Esophagus muscularis mucosa (tissue), 4 donors: Measurements from ENCODE around the gene GPR87. TPM values are rescaled to one million over a fixed set of nuclear protein-coding genes. Genes with fewer than 3 reads are reported as not detected.

Experiments
- DNase-seq: peaks from one replicate; pipeline ENCODE4 v3.0.0-alpha.2; 2017; ENCODE audit errors: extremely low spot score
- H3K27ac ChIP-seq, 4 donors: fragments of 200-600 bp; sonication (generic); replicated peaks in 1 of 4; 1 replicate in 3 of 4; 2 replicates in 1 of 4; pipeline ENCODE4 v1.5.1; 2016 to 2019; ENCODE audit warnings: mild to moderate bottlenecking in 1 of 4
- H3K27me3 ChIP-seq, 4 donors: fragments of 200-600 bp; sonication (generic); one replicate each; pipeline versions ENCODE4 v1.5.1 to v1.6.0; 2016 to 2019
- H3K36me3 ChIP-seq, 4 donors: fragments of 200-600 bp; sonication (generic); one replicate each; pipeline ENCODE4 v1.5.1; 2016 to 2019
- H3K4me1 ChIP-seq, 4 donors: fragments of 200-600 bp; sonication (generic); one replicate each; pipeline ENCODE4 v1.5.1; 2016 to 2019
- H3K4me3 ChIP-seq, 4 donors: fragments of 200-600 bp; sonication (generic); 1 replicate in 2 of 4; 2 replicates in 2 of 4; pipeline ENCODE4 v1.5.1; 2016 to 2019; ENCODE audit warnings: mild to moderate bottlenecking in 4 of 4, moderate library complexity in 1 of 4
- H3K9me3 ChIP-seq, 4 donors: fragments of 200-600 bp; sonication (generic); 1 replicate in 3 of 4; 2 replicates in 1 of 4; pipeline ENCODE4 v1.5.1; 2016 to 2019
- CTCF ChIP-seq, 3 experiments: fragments of 200-600 bp in 2 of 3; fragments of 450-650 bp in 1 of 3; sonication (generic) in 2 of 3; IDR thresholded peaks; one replicate each; pipeline ENCODE4 v1.5.1; 2017 to 2019; ENCODE audit warnings: antibody characterized with exemption in 3 of 3, mild to moderate bottlenecking in 2 of 3, moderate library complexity in 1 of 3
- EP300 ChIP-seq: sonication (generic); formaldehyde crosslinking; IDR thresholded peaks from one replicate; pipeline ENCODE4 v1.6.1; 2017; ENCODE audit warnings: antibody characterized with exemption
- POLR2A ChIP-seq: fragments of 450-650 bp; IDR thresholded peaks from one replicate; pipeline ENCODE4 v1.6.1; 2017; ENCODE audit warnings: antibody characterized with exemption, moderate library complexity, mild to moderate bottlenecking, low read depth
- POLR2AphosphoS5 ChIP-seq, 2 donors: sonication (generic); formaldehyde crosslinking; IDR thresholded peaks; one replicate each; pipeline ENCODE4 v1.6.1; 2017; ENCODE audit warnings: antibody characterized with exemption in 2 of 2
- WGBS: methylation state at CpG from one replicate; pipeline ENCODE4 v1.1.5; 2018; 5-methylcytosine and 5-hydroxymethylcytosine counted together
- intact Hi-C: fragments of 100-400 bp; cut with DNase I; formaldehyde crosslinking; loops from one replicate; pipeline ENCODE4 v1.15.1; 2023
- total RNA-seq, 4 donors: library from RNA; depleted of rRNA; stranded (reverse); fragments of >200 nt; gene quantifications; one replicate each; pipeline versions ENCODE4 v1.1.0 to v1.2.1, GENCODE V29; 2016

The GPR87 gene
- total RNA-seq, 4 donors from 2014 or later = not detected

- H3K27me3 ChIP-seq = no peaks in the 10 kb centered on the region
- 55% methylated on average over 10 of the region's 10 CpGs for WGBS
- H3K27ac ChIP-seq = no peak overlapping the region
- H3K4me3 ChIP-seq = peak overlapping the region; percentile 0 to 28 (median 8)
- no peak for TF ChIP-seq CTCF (IDR thresholded peaks at IDR 0.05)
- no peak for TF ChIP-seq EP300
- no peak for TF ChIP-seq POLR2AphosphoS5 (IDR thresholded peaks at IDR 0.05)
- no peak for TF ChIP-seq POLR2A
- no peak for DNase-seq
- no peaks in the 10 kb centered on the region for H3K9me3 ChIP-seq
- H3K36me3 ChIP-seq = no peaks in the 10 kb centered on the region
- intact Hi-C loops = no loop called here
- peaks cover 0 to 8% (median 4%) of the 10 kb centered on the region in 4 donors for H3K4me1 ChIP-seq
Observed at GRCh38 chr3:151328298-151328995, 11.8 kb upstream of the GPR87 start.

GRCh38 chr3:151327571-151328198 is 11.1 kb upstream of the GPR87 start:
- Histone ChIP-seq H3K9me3 (no peaks in the 10 kb centered on the region), H3K4me1 (peaks cover 0 to 8% (median 4%) of the 10 kb centered on the region in 4 donors), H3K27ac (no peak overlapping the region), H3K36me3 (no peaks in the 10 kb centered on the region), H3K27me3 (no peaks in the 10 kb centered on the region), H3K4me3 (peak overlapping the region; percentile 5 to 28 (median 8))
- no peak for DNase-seq
- TF ChIP-seq POLR2AphosphoS5 (IDR thresholded peaks at IDR 0.05) (no peak), CTCF (IDR thresholded peaks at IDR 0.05) (peak; percentile 28 to 74 (median 56))
- WGBS = 25% methylated on average over 3 of the region's 3 CpGs
- intact Hi-C loops = no loop called here

- Histone ChIP-seq H3K36me3 (no peaks in the 10 kb centered on the region), H3K4me1 (peaks cover 0 to 4% (median 2%) of the 10 kb centered on the region in 4 donors), H3K9me3 (no peaks in the 10 kb centered on the region), H3K27ac (no peak overlapping the region), H3K4me3 (no peak overlapping the region), H3K27me3 (no peaks in the 10 kb centered on the region)
- intact Hi-C loops = no loop called here
- 78% methylated on average over 1 of the region's 1 CpG for WGBS
- DNase-seq = no peak
- no peak for TF ChIP-seq POLR2AphosphoS5 (IDR thresholded peaks at IDR 0.05)
- TF ChIP-seq CTCF (IDR thresholded peaks at IDR 0.05) = no peak
- TF ChIP-seq EP300 = no peak
- TF ChIP-seq POLR2A = no peak
Observed at GRCh38 chr3:151322511-151322910, 5.9 kb upstream of the GPR87 start.

- Histone ChIP-seq H3K9me3 (no peaks in the 10 kb centered on the region), H3K4me1 (no peaks in the 10 kb centered on the region), H3K27ac (no peak overlapping the region), H3K4me3 (no peak overlapping the region), H3K36me3 (no peaks in the 10 kb centered on the region), H3K27me3 (no peaks in the 10 kb centered on the region)
- DNase-seq = no peak
- 48% methylated on average over 1 of the region's 1 CpG for WGBS
- intact Hi-C loops = no loop called here
- no peak for TF ChIP-seq POLR2A
- TF ChIP-seq EP300 = no peak
- TF ChIP-seq POLR2AphosphoS5 (IDR thresholded peaks at IDR 0.05) = no peak
- TF ChIP-seq CTCF (IDR thresholded peaks at IDR 0.05) = no peak
Observed at GRCh38 chr3:151321526-151321925, 4.9 kb upstream of the GPR87 start.
